ENCODE data around the gene MXI1.

DNA sequence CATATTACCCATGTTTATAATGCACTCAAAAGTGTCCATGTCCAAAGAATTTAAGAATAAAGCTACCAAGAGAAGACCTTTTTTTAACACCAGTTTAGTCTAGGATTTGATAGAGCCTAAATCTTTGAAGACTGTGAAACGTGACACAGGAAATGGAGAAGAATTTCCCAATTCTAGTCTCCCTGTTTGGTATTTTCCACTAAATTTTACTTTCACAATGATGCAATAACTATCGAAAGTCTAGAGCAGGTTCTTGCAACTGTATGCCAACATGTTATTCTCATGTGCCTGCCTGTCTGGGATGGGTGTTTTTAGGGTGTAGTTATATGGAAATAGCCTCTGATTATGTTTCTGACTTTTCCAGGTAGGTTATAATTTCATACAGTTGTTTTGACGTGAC lies 6.9 kb upstream of the MXI1 start:
- TF ChIP-seq, protein P1, sequence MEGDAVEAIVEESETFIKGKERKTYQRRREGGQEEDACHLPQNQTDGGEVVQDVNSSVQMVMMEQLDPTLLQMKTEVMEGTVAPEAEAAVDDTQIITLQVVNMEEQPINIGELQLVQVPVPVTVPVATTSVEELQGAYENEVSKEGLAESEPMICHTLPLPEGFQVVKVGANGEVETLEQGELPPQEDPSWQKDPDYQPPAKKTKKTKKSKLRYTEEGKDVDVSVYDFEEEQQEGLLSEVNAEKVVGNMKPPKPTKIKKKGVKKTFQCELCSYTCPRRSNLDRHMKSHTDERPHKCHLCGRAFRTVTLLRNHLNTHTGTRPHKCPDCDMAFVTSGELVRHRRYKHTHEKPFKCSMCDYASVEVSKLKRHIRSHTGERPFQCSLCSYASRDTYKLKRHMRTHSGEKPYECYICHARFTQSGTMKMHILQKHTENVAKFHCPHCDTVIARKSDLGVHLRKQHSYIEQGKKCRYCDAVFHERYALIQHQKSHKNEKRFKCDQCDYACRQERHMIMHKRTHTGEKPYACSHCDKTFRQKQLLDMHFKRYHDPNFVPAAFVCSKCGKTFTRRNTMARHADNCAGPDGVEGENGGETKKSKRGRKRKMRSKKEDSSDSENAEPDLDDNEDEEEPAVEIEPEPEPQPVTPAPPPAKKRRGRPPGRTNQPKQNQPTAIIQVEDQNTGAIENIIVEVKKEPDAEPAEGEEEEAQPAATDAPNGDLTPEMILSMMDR (conservative IDR thresholded peaks at IDR 0.05; ENCODE audit: low read depth in 2 of 2) = no peak
- no peak for TF ChIP-seq POLR2AphosphoS5 (IDR thresholded peaks at IDR 0.05; ENCODE audit: low read depth)
- TF ChIP-seq CREB1 (CRISPR knock-in tag; IDR thresholded peaks at IDR 0.05; ENCODE audit: low read depth) = no peak
- no peak for TF ChIP-seq EZH2 (IDR thresholded peaks at IDR 0.05; ENCODE audit: low read depth, unreplicated experiment)
- no peak for TF ChIP-seq ZNF331 (CRISPR knock-in tag; IDR thresholded peaks at IDR 0.05; ENCODE audit: low read depth)
- TF ChIP-seq, protein P2, sequence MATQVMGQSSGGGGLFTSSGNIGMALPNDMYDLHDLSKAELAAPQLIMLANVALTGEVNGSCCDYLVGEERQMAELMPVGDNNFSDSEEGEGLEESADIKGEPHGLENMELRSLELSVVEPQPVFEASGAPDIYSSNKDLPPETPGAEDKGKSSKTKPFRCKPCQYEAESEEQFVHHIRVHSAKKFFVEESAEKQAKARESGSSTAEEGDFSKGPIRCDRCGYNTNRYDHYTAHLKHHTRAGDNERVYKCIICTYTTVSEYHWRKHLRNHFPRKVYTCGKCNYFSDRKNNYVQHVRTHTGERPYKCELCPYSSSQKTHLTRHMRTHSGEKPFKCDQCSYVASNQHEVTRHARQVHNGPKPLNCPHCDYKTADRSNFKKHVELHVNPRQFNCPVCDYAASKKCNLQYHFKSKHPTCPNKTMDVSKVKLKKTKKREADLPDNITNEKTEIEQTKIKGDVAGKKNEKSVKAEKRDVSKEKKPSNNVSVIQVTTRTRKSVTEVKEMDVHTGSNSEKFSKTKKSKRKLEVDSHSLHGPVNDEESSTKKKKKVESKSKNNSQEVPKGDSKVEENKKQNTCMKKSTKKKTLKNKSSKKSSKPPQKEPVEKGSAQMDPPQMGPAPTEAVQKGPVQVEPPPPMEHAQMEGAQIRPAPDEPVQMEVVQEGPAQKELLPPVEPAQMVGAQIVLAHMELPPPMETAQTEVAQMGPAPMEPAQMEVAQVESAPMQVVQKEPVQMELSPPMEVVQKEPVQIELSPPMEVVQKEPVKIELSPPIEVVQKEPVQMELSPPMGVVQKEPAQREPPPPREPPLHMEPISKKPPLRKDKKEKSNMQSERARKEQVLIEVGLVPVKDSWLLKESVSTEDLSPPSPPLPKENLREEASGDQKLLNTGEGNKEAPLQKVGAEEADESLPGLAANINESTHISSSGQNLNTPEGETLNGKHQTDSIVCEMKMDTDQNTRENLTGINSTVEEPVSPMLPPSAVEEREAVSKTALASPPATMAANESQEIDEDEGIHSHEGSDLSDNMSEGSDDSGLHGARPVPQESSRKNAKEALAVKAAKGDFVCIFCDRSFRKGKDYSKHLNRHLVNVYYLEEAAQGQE (IDR thresholded peaks at IDR 0.05; ENCODE audit: unreplicated experiment) = no peak
- no peak for TF ChIP-seq STAT1 (IDR thresholded peaks at IDR 0.05; ENCODE audit: unreplicated experiment)

All from GM23338 (cell line).